RPMI8226 (cell line): ENCODE results near the gene FBLN5.
"Not testable (repeated sequence)": the region's sequence is repeated elsewhere in the genome, so short reads cannot be mapped to it uniquely, and the experiment has no call there.

Experiments used
- DNase-seq: peaks from one replicate; pipeline ENCODE4 v3.0.0-alpha.2; 2015

Gene FBLN5

GRCh38 chr14:91904483-91904882, 43.0 kb downstream of the FBLN5 start:
- no peak for DNase-seq

GRCh38 chr14:91903070-91903469, 44.4 kb downstream of the FBLN5 start:
- no peak for DNase-seq

- no peak for DNase-seq
These were observed 45.2 kb downstream of the FBLN5 start for GRCh38 chr14:91902336-91902735.

- DNase-seq, result no peak
These were observed 45.9 kb downstream of the FBLN5 start for GRCh38 chr14:91901449-91902226.

- no peak for DNase-seq
These were observed 47.7 kb downstream of the FBLN5 start for GRCh38 chr14:91899806-91900205.

GRCh38 chr14:91899213-91899612, 48.3 kb downstream of the FBLN5 start:
- no peak for DNase-seq

GRCh38 chr14:91898372-91898771, 49.1 kb downstream of the FBLN5 start:
- no peak for DNase-seq

- DNase-seq, result not testable (repeated sequence)
These were observed 49.8 kb downstream of the FBLN5 start for GRCh38 chr14:91897716-91898115.

GRCh38 chr14:91897106-91897701, 50.3 kb downstream of the FBLN5 start:
- no peak for DNase-seq

- DNase-seq, result no peak
These were observed 51.1 kb downstream of the FBLN5 start for GRCh38 chr14:91896419-91896818.

- no peak for DNase-seq
These were observed 53.8 kb downstream of the FBLN5 start for GRCh38 chr14:91893669-91894068.

- peak; percentile 39 for DNase-seq
These were observed 54.5 kb downstream of the FBLN5 start for GRCh38 chr14:91893007-91893406.

- DNase-seq, result no peak
These were observed 55.7 kb downstream of the FBLN5 start for GRCh38 chr14:91891721-91892220.

GRCh38 chr14:91891101-91891500, 56.4 kb downstream of the FBLN5 start:
- DNase-seq, result no peak

GRCh38 chr14:91890291-91890749, 57.2 kb downstream of the FBLN5 start:
- DNase-seq, result no peak

- no peak for DNase-seq
These were observed 57.9 kb downstream of the FBLN5 start for GRCh38 chr14:91889477-91890211.

- no peak for DNase-seq
These were observed 58.6 kb downstream of the FBLN5 start for GRCh38 chr14:91888641-91889476.

GRCh38 chr14:91886961-91887360, 60.5 kb downstream of the FBLN5 start:
- no peak for DNase-seq

- DNase-seq, result no peak
These were observed 61.7 kb downstream of the FBLN5 start for GRCh38 chr14:91885839-91886238.

GRCh38 chr14:91885113-91885712, 62.3 kb downstream of the FBLN5 start:
- no peak for DNase-seq

GRCh38 chr14:91884664-91885063, 62.8 kb downstream of the FBLN5 start:
- DNase-seq, result no peak

- no peak for DNase-seq
These were observed 63.7 kb downstream of the FBLN5 start for GRCh38 chr14:91883753-91884152.
